NT2/D1 (cell line): ENCODE data around the gene HDGFL2.

Experiments used
- SUZ12 ChIP-seq: IDR thresholded peaks from 2 replicates; pipeline ENCODE4 v1.6.1; 2011; ENCODE audit not compliant: insufficient read length, insufficient read depth; ENCODE audit errors: extremely low read depth
- YY1 ChIP-seq: IDR thresholded peaks from 2 replicates; pipeline ENCODE4 v1.6.1; 2011; ENCODE audit not compliant: insufficient read length, insufficient read depth
- ZNF274 ChIP-seq: IDR thresholded peaks from 2 replicates; pipeline ENCODE4 v1.6.1; 2011; ENCODE audit warnings: mild to moderate bottlenecking, low read depth, low read length

GRCh38 chr19:4472174-4472974 is at the start of gene HDGFL2:
- no peak for TF ChIP-seq ZNF274
- TF ChIP-seq YY1: no peak
- no peak for TF ChIP-seq SUZ12
